ENCODE data around the gene PLSCR1. TPM values are rescaled to one million over a fixed set of nuclear protein-coding genes. Genes with fewer than 3 reads are reported as not detected.

Gene PLSCR1
- total RNA-seq, 1 donor from 2014 or later: 37.2 TPM

DNA sequence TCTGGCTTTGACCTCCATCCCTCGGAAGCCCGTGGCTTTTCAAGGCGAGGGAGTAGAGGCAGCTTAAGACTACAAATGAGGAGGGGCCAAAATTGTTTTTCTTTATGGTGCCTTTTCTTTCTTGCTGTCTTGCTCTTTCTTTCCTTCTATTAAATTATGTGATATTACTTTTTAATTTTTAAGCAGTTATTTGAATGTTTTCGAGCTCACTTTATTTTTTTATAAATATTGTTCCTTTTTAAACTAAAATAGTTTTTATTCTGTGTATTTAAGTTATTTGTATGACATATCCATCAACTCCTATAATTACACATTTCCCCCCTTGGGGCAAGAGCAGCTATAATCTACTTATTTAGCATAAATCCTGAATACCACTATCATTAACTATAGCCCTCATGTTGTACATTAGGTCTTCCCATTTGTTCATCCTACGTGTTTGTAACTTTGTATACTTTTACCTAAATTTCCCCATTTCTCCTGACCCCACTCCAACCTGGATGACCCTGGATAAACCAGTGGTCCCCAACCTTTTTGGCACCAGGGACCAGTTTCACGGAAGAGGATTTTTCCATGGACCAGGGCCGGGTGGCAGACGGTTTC is 622 bp upstream of the PLSCR1 start:
- intact Hi-C loops (cut with micrococcal nuclease): loop anchor here (1.0 to 2.0 kb wide), 4 partner anchors 7 to 76 kb away; partner anchors contain the start of gene PLSCR2
- Mint-ChIP-seq H3K4me1 (peaks cover 44% of the 10 kb centered on the region), H3K9me3 (no peaks in the 10 kb centered on the region), H3K27me3 (no peaks in the 10 kb centered on the region), H3K4me3 (peak overlapping the region; percentile 92), H3K36me3 (ENCODE audit: low read depth) (peaks cover 4% of the 10 kb centered on the region), H3K27ac (peak overlapping the region; percentile 92)
- ChIA-PET POLR2A (interaction anchor here (0.6 to 2.5 kb wide), 3 partner anchors 11 to 79 kb away, joined by 3 to 30 read pairs (median 5); partner anchors contain the start of gene PLSCR2), CTCF (no interaction called here)
- TF ChIP-seq CTCF (IDR thresholded peaks at IDR 0.05): no peak
- ATAC-seq (ENCODE audit: low read depth): no peak
- no peak for DNase-seq

- no peaks in the 10 kb centered on the region for H3K27me3 Mint-ChIP-seq
- no peak for TF ChIP-seq CTCF (IDR thresholded peaks at IDR 0.05)
- POLR2A ChIA-PET: interaction anchor here (2.5 kb wide), 1 partner anchor 74 kb away, joined by 30 read pairs; the partner anchor contains the start of gene PLSCR2
- H3K27ac Mint-ChIP-seq: peak overlapping the region; percentile 92
- H3K4me3 Mint-ChIP-seq: peak overlapping the region; percentile 92
- H3K36me3 Mint-ChIP-seq (ENCODE audit: low read depth): peaks cover 4% of the 10 kb centered on the region
- DNase-seq (no peak), ATAC-seq (ENCODE audit: low read depth) (no peak)
- CTCF ChIA-PET: interaction anchor here (0.8 to 1.1 kb wide), 2 partner anchors 34 to 75 kb away, joined by 3 read pairs; partner anchors contain the start of gene PLSCR2
- intact Hi-C loops (cut with micrococcal nuclease): loop anchor here (1.0 to 2.0 kb wide), 4 partner anchors 9 to 74 kb away; partner anchors contain the start of gene PLSCR2
- no peaks in the 10 kb centered on the region for H3K9me3 Mint-ChIP-seq
- peaks cover 54% of the 10 kb centered on the region for H3K4me1 Mint-ChIP-seq
Measured at GRCh38 chr3:146543461-146544001, 876 bp downstream of the PLSCR1 start.

DNA sequence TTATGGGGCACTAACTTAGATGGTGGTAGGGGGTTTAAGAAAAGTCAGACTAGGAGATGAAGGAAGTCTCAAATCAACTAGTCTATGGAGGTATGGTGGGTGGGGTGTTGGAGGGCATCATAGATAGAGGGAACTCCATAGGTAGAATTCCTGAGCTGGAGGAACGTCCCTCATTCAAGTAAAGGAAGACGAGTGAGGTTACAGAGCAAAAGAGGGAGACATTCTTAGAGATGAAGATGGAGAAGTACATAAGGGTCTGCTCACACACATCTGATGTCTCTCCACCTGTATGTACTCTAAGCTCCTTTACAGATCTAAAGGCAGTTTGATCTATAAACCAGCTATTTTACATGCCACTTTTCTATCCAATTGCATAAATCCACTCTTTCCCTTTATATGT is 1.4 kb downstream of the PLSCR1 start:
- peaks cover 54% of the 10 kb centered on the region for H3K4me1 Mint-ChIP-seq
- H3K27me3 Mint-ChIP-seq: no peaks in the 10 kb centered on the region
- no peaks in the 10 kb centered on the region for H3K9me3 Mint-ChIP-seq
- no peak for TF ChIP-seq CTCF (IDR thresholded peaks at IDR 0.05)
- peaks cover 4% of the 10 kb centered on the region for H3K36me3 Mint-ChIP-seq (ENCODE audit: low read depth)
- peak overlapping the region; percentile 92 for H3K27ac Mint-ChIP-seq
- POLR2A ChIA-PET: interaction anchor here (2.5 kb wide), 1 partner anchor 74 kb away, joined by 30 read pairs; the partner anchor contains the start of gene PLSCR2
- CTCF ChIA-PET: interaction anchor here (1.1 kb wide), 1 partner anchor 35 kb away, joined by 3 read pairs; no protein-coding TSS in a partner anchor
- ATAC-seq (ENCODE audit: low read depth) (no peak), DNase-seq (no peak)
- intact Hi-C loops (cut with micrococcal nuclease): no loop called here
- peak overlapping the region; percentile 92 for H3K4me3 Mint-ChIP-seq

DNA sequence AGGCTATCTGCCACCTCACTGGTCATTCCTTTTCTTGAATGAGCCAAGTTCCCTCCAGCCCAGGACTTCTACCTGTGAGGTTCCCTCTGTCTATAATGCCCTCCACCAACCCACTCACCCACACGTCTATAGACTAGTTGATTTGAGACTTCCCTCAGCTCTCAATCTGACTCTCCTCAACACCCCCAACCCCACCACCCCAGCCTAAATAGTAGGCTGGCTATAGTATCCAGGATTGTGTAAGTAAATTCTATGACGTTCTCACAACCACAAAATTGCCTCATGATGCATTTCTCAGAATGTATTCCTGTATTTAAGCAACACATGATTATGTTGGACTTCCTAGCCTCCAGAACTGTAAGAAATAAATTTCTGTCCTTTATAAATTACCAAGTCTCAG is 2.2 kb downstream of the PLSCR1 start:
- no peak for DNase-seq
- CTCF ChIA-PET: no interaction called here

More for the DNA sequence above, 2.2 kb downstream of the PLSCR1 start:
- POLR2A ChIA-PET: no interaction called here
- Mint-ChIP-seq H3K27me3 (no peaks in the 10 kb centered on the region), H3K36me3 (ENCODE audit: low read depth) (peaks cover 8% of the 10 kb centered on the region), H3K9me3 (no peaks in the 10 kb centered on the region), H3K4me1 (peaks cover 54% of the 10 kb centered on the region), H3K4me3 (peak overlapping the region; percentile 29), H3K27ac (no peak overlapping the region)
- TF ChIP-seq CTCF (IDR thresholded peaks at IDR 0.05): no peak
- no peak for ATAC-seq (ENCODE audit: low read depth)
- intact Hi-C loops (cut with micrococcal nuclease): no loop called here
